HepG2 (cell line): Measurements from ENCODE around the gene RNF150. TPM values are rescaled to one million over a fixed set of nuclear protein-coding genes. Genes with fewer than 3 reads are reported as not detected.

ENCODE experiments used
- ATAC-seq: fragments of 200-7000 bp; cut with Tn5 transposase; 3 replicates; pipeline ENCODE4 v1.9.1; 2020; ENCODE audit warnings: mild to moderate bottlenecking, moderate library complexity
- BruUV-seq: library from RNA; stranded (reverse); fragments of 400-500 nt; replicated peaks from 2 replicates; lab custom pipeline; 2021; lab: Mats Ljungman, UMichigan
- CTCF ChIA-PET: fragments of 300-600 bp; formaldehyde crosslinking; extraction: SDS; loops from one replicate; lab custom pipeline; 2021; ENCODE audit warnings: low total read pairs, inconsistent platforms, low intra/inter-chr PET ratio; lab: Yijun Ruan, JAX
- POLR2A ChIA-PET: fragments of 350-600 bp; sonication (Branson Sonifier 250); formaldehyde crosslinking; loops from one replicate; lab custom pipeline; 2020; ENCODE audit warnings: antibody characterized with exemption, inconsistent platforms; lab: Yijun Ruan, JAX
- DNase-seq: peaks from one replicate; pipeline ENCODE4 v3.0.0-alpha.2; 2015; ENCODE audit warnings: low spot score
- FAIRE-seq: peaks from 3 replicates; lab custom pipeline; 2011; peaks lifted over from hg19 to GRCh38; lab: Jason Lieb, UNC
- H2AFZ ChIP-seq: one replicate; pipeline ENCODE4 v1.6.1; 2011; ENCODE audit warnings: low read length, inconsistent platforms
- H3K27ac ChIP-seq: fragments of 300-600 bp; 3 replicates; pipeline ENCODE4 v1.8.0; 2011; ENCODE audit warnings: mixed run types, mild to moderate bottlenecking, mixed read lengths, low read length, inconsistent platforms; ENCODE audit not compliant: insufficient read depth; ENCODE audit errors: extremely low read length
- H3K27me3 ChIP-seq, 2 experiments: fragments of 200-600 bp in 1 of 2; 2 replicates in 1 of 2; 3 replicates in 1 of 2; pipeline versions ENCODE4 v1.6.0 to v1.8.0; 2011; ENCODE audit warnings: low read length in 2 of 2, mild to moderate bottlenecking in 2 of 2, moderate library complexity in 2 of 2, inconsistent platforms in 1 of 2; ENCODE audit not compliant: insufficient read depth in 2 of 2, control insufficient read depth in 1 of 2
- H3K36me3 ChIP-seq, 2 experiments: fragments of 200-600 bp in 1 of 2; replicated peaks in 1 of 2; 2 replicates in 1 of 2; 3 replicates in 1 of 2; pipeline versions ENCODE4 v1.5.1 to v1.8.0; 2011; ENCODE audit warnings: low read length in 2 of 2, inconsistent platforms in 1 of 2; ENCODE audit not compliant: insufficient read depth in 2 of 2, control insufficient read depth in 1 of 2
- H3K4me1 ChIP-seq: 2 replicates; pipeline ENCODE4 v1.5.1; 2012; ENCODE audit warnings: low read length, inconsistent platforms; ENCODE audit not compliant: insufficient read depth
- H3K4me2 ChIP-seq: 2 replicates; pipeline ENCODE4 v1.6.0; 2011; ENCODE audit warnings: low read depth, low read length, inconsistent platforms
- H3K4me3 ChIP-seq, 3 experiments: fragments of 200-600 bp in 1 of 3; sonication (generic), shearing (Covaris generic) in 1 of 3; replicated peaks in 1 of 3; 2 replicates each; pipeline ENCODE4 v1.5.1; 2011 to 2016; ENCODE audit warnings: low read length in 3 of 3, inconsistent platforms in 2 of 3, low read depth in 2 of 3, mild to moderate bottlenecking in 2 of 3, control low read depth in 1 of 3, mixed read lengths in 1 of 3; ENCODE audit not compliant: insufficient read depth in 1 of 3
- H3K79me2 ChIP-seq: one replicate; pipeline ENCODE4 v1.6.1; 2011; ENCODE audit warnings: low read length, inconsistent platforms; ENCODE audit not compliant: insufficient read depth
- H3K9ac ChIP-seq: 2 replicates; pipeline ENCODE4 v1.6.0; 2011; ENCODE audit warnings: mild to moderate bottlenecking, low read depth, low read length, inconsistent platforms; ENCODE audit not compliant: insufficient read depth
- H3K9me3 ChIP-seq: 2 replicates; pipeline ENCODE4 v1.5.1; 2012; ENCODE audit warnings: mild to moderate bottlenecking, low read length
- H4K20me1 ChIP-seq: 2 replicates; pipeline ENCODE4 v1.6.0; 2011; ENCODE audit warnings: inconsistent platforms, mild to moderate bottlenecking, low read length, moderate library complexity; ENCODE audit not compliant: insufficient read depth
- BCL6 ChIP-seq: IDR thresholded peaks from 2 replicates; pipeline ENCODE4 v1.6.1; 2016; ENCODE audit warnings: missing genetic modification reagents, missing compliant biosample characterization
- CCDC6 ChIP-seq: sonication (generic); formaldehyde crosslinking; IDR thresholded peaks from 2 replicates; pipeline ENCODE4 v1.8.1; 2022; ENCODE audit warnings: mild to moderate bottlenecking, missing genetic modification reagents, moderate library complexity
- DBP ChIP-seq: sonication (generic); formaldehyde crosslinking; IDR thresholded peaks from 2 replicates; pipeline ENCODE4 v1.4.0; 2020; ENCODE audit warnings: missing genetic modification reagents; ENCODE audit errors: not compliant biosample characterization
- MYPOP ChIP-seq: sonication (generic); formaldehyde crosslinking; IDR thresholded peaks from 2 replicates; pipeline ENCODE4 v1.8.1; 2023; ENCODE audit warnings: mild to moderate bottlenecking, moderate library complexity, missing genetic modification reagents
- NCOA2 ChIP-seq: sonication (generic); formaldehyde crosslinking; IDR thresholded peaks from 2 replicates; pipeline ENCODE4 v1.8.0; 2022; ENCODE audit warnings: inconsistent platforms
- PPARG ChIP-seq: conservative IDR thresholded peaks from 2 replicates; pipeline ENCODE4 v1.6.1; 2016; ENCODE audit warnings: missing biosample characterization, missing genetic modification reagents
- RXRA ChIP-seq: sonication (generic); formaldehyde crosslinking; IDR thresholded peaks from 2 replicates; pipeline ENCODE4 v1.5.1; 2020; ENCODE audit warnings: missing genetic modification reagents
- ZNF432 ChIP-seq: sonication (generic); formaldehyde crosslinking; IDR thresholded peaks from 2 replicates; pipeline ENCODE4 v1.5.0; 2020; ENCODE audit warnings: missing genetic modification reagents, mild to moderate bottlenecking, borderline replicate concordance
- ZNF589 ChIP-seq: sonication (generic); formaldehyde crosslinking; conservative IDR thresholded peaks from 2 replicates; pipeline ENCODE4 v1.8.0; 2022; ENCODE audit warnings: mild to moderate bottlenecking, moderate library complexity, missing genetic modification reagents
- WGBS: methylation state at CpG from one replicate; pipeline ENCODE4 v1.1.6; 2017; ENCODE audit warnings: low lambda C conversion rate; 5-methylcytosine and 5-hydroxymethylcytosine counted together
- in situ Hi-C: cut with HindIII; loops from 2 replicates; pipeline ENCODE4 v1.10.0; 2017; ENCODE audit warnings: low pct_unique_long_range_greater_than_20kb; ENCODE audit not compliant: extremely low pct_ligation_motif_present
- intact Hi-C: fragments of 100-400 bp; cut with micrococcal nuclease; formaldehyde crosslinking; loops from one replicate; pipeline ENCODE4 v1.10.0; 2022; ENCODE audit not compliant: unreplicated experiment
- polyA plus RNA-seq, 8 experiments: library from polyadenylated mRNA; depleted of rRNA in 3 of 8; stranded (reverse) in 7 of 8; unstranded in 1 of 8; fragments of >200 nt; fragmentation: Illumina TruSeq in 4 of 8; extraction: Trizol in 4 of 8; gene quantifications; 2 replicates each; pipeline versions ENCODE4 v1.2.1 to v1.2.3, GENCODE V29; 2011 to 2016; ENCODE audit warnings: low read depth in 4 of 8, missing spikeins in 1 of 8, mixed read lengths in 1 of 8; ENCODE audit not compliant: insufficient read depth in 1 of 8
- total RNA-seq, 5 experiments: library from RNA; depleted of rRNA; stranded (reverse); fragments of >200 nt; fragmentation: Illumina TruSeq; extraction: Trizol; gene quantifications; 2 replicates each; pipeline ENCODE4 v1.2.3, GENCODE V29; 2016; ENCODE audit warnings: low read depth in 1 of 5
- TF ChIP-seq, protein P1 (sequence below): sonication (generic); formaldehyde crosslinking; IDR thresholded peaks from 2 replicates; pipeline ENCODE4 v1.5.1; 2020; ENCODE audit warnings: mild to moderate bottlenecking, missing genetic modification reagents, moderate library complexity
- TF ChIP-seq, protein P2 (sequence below): sonication (generic); formaldehyde crosslinking; IDR thresholded peaks from 2 replicates; pipeline ENCODE4 v1.4.0; 2020; ENCODE audit warnings: missing genetic modification reagents, borderline replicate concordance
- TF ChIP-seq, protein P3 (sequence below): sonication (generic); formaldehyde crosslinking; conservative IDR thresholded peaks from 2 replicates; pipeline ENCODE4 v1.8.1; 2023; ENCODE audit warnings: missing genetic modification reagents

The RNF150 gene
- total and polyA plus RNA-seq, 2 of the 13 experiments (the other 11 are each of a cell fraction or from before 2014, with no cell fraction given), result 0.02 to 0.03 TPM

DNA sequence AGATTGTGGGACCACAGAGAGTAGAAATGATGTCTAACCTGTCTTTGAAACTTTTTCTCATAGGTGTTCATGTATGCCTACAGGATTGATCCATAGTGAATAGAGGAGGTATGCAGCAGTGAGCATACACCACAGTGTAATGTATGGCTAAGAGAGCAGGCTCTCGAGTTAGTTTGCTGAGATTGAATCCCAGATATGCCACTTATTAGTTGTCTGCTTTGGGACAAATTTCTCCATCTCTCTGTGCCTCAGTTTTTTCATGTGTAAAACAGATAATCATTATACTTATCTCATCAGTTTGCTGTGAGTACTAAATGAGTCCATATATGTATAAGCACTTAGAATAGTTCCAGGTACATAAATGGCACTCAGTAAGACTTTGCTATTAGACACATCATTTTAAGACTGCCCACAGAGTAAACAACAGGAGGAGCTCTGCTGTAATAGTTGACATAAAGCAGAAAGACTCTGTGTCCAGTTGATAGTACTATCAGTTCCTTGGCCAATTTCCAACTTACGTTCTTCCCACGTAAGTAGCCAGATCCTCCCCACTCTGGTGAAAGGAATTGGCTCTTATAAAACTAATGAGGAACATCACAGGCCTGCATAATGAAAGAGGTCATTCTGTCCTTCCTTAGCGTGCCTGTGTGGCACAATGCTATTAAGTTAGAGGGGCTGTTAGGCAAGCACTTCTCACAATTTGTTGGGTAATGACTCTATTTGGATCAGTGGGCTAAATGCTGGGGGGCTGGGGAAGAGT is 20.7 kb upstream of the RNF150 start:
- ChIA-PET CTCF (no interaction called here), POLR2A (no interaction called here)
- ATAC-seq (no peak), DNase-seq (no peak), FAIRE-seq (no peak)
- 18% methylated on average over 4 of the region's 4 CpGs for WGBS
- no TSS peak for BruUV-seq
- Histone ChIP-seq H3K27me3 (no peaks in the 10 kb centered on the region), H3K4me1 (no peaks in the 10 kb centered on the region), H3K4me3 (no peak overlapping the region), H3K9me3 (no peaks in the 10 kb centered on the region), H2AFZ (no peak overlapping the region), H3K9ac (no peak overlapping the region), H3K36me3 (no peaks in the 10 kb centered on the region), H3K79me2 (no peaks in the 10 kb centered on the region), H3K27ac (no peak overlapping the region), H4K20me1 (no peaks in the 10 kb centered on the region), H3K4me2 (no peak overlapping the region)
- intact Hi-C loops, result loop anchor here (10.0 kb wide), 1 partner anchor 191 kb away; no protein-coding TSS in a partner anchor
- TF ChIP-seq CCDC6 (CRISPR knock-in tag) (no peak), NCOA2 (CRISPR knock-in tag) (no peak), MYPOP (no peak), DBP (CRISPR knock-in tag) (no peak), BCL6 (CRISPR knock-in tag) (no peak), ZNF589 (no peak), ZNF432 (CRISPR knock-in tag) (no peak), PPARG (CRISPR knock-in tag) (no peak), RXRA (CRISPR knock-in tag) (no peak)
- TF ChIP-seq, protein P1, sequence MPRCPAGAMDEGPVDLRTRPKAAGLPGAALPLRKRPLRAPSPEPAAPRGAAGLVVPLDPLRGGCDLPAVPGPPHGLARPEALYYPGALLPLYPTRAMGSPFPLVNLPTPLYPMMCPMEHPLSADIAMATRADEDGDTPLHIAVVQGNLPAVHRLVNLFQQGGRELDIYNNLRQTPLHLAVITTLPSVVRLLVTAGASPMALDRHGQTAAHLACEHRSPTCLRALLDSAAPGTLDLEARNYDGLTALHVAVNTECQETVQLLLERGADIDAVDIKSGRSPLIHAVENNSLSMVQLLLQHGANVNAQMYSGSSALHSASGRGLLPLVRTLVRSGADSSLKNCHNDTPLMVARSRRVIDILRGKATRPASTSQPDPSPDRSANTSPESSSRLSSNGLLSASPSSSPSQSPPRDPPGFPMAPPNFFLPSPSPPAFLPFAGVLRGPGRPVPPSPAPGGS (CRISPR knock-in tag), result no peak
- TF ChIP-seq, protein P2, sequence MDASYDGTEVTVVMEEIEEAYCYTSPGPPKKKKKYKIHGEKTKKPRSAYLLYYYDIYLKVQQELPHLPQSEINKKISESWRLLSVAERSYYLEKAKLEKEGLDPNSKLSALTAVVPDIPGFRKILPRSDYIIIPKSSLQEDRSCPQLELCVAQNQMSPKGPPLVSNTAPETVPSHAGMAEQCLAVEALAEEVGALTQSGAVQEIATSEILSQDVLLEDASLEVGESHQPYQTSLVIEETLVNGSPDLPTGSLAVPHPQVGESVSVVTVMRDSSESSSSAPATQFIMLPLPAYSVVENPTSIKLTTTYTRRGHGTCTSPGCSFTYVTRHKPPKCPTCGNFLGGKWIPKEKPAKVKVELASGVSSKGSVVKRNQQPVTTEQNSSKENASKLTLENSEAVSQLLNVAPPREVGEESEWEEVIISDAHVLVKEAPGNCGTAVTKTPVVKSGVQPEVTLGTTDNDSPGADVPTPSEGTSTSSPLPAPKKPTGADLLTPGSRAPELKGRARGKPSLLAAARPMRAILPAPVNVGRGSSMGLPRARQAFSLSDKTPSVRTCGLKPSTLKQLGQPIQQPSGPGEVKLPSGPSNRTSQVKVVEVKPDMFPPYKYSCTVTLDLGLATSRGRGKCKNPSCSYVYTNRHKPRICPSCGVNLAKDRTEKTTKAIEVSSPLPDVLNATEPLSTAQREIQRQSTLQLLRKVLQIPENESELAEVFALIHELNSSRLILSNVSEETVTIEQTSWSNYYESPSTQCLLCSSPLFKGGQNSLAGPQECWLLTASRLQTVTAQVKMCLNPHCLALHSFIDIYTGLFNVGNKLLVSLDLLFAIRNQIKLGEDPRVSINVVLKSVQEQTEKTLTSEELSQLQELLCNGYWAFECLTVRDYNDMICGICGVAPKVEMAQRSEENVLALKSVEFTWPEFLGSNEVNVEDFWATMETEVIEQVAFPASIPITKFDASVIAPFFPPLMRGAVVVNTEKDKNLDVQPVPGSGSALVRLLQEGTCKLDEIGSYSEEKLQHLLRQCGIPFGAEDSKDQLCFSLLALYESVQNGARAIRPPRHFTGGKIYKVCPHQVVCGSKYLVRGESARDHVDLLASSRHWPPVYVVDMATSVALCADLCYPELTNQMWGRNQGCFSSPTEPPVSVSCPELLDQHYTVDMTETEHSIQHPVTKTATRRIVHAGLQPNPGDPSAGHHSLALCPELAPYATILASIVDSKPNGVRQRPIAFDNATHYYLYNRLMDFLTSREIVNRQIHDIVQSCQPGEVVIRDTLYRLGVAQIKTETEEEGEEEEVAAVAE, result no peak
- TF ChIP-seq, protein P3, sequence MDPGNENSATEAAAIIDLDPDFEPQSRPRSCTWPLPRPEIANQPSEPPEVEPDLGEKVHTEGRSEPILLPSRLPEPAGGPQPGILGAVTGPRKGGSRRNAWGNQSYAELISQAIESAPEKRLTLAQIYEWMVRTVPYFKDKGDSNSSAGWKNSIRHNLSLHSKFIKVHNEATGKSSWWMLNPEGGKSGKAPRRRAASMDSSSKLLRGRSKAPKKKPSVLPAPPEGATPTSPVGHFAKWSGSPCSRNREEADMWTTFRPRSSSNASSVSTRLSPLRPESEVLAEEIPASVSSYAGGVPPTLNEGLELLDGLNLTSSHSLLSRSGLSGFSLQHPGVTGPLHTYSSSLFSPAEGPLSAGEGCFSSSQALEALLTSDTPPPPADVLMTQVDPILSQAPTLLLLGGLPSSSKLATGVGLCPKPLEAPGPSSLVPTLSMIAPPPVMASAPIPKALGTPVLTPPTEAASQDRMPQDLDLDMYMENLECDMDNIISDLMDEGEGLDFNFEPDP (CRISPR knock-in tag), result no peak
- in situ Hi-C loops, result loop anchor here (25.0 kb wide), 1 partner anchor 1683 kb away; the partner anchor contains the start of gene INPP4B
